ENCODE results near the gene C12orf50.

DNA sequence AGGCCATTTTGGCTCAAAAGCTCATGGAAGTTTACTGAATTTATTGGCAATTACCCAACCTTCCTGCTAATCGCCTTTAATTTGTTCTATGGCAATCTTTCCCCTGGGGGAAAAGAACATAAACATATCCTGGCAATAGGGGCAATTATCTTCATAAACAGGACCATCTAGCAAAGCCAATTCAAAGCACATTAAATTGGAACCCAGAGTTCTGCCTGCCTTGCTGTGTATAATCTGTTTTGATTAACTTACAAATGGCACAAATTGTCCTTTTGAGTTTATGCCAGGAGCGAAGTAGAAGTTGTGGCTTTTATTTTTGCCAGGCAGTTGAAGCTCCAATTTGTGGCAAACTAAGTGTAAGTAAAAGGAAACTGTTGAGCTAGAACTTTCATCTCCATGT lies 68.6 kb downstream of the C12orf50 start:
- no peak for TF ChIP-seq POLR2A (IDR thresholded peaks at IDR 0.05)
- TF ChIP-seq CTCF (IDR thresholded peaks at IDR 0.05), result no peak

All from lower leg skin (tissue), 3 donors.